Lower lobe of right lung (tissue), 2 donors: ENCODE measurements around the gene TLL1. TPM values are rescaled to one million over a fixed set of nuclear protein-coding genes. Genes with fewer than 3 reads are reported as not detected.

ENCODE experiments used
- ATAC-seq, 2 donors: fragments of 200-7000 bp; cut with Tn5 transposase; one replicate each; pipeline ENCODE4 v1.9.1; 2020 to 2022; ENCODE audit warnings: mild to moderate bottlenecking in 2 of 2, moderate library complexity in 2 of 2
- DNase-seq: peaks from one replicate; pipeline ENCODE4 v3.0.0-alpha.2; 2020
- H3K27ac ChIP-seq: fragments of 200-600 bp; one replicate; pipeline ENCODE4 v1.8.0; 2022
- H3K27me3 ChIP-seq: fragments of 200-600 bp; one replicate; pipeline ENCODE4 v1.8.0; 2022; ENCODE audit warnings: low read depth
- H3K36me3 ChIP-seq: fragments of 200-600 bp; one replicate; pipeline ENCODE4 v1.8.0; 2022; ENCODE audit warnings: mild to moderate bottlenecking
- H3K4me1 ChIP-seq: fragments of 200-600 bp; one replicate; pipeline ENCODE4 v1.8.0; 2022
- H3K4me3 ChIP-seq: fragments of 200-600 bp; one replicate; pipeline ENCODE4 v1.8.0; 2022; ENCODE audit warnings: mild to moderate bottlenecking
- H3K9me3 ChIP-seq: fragments of 200-600 bp; one replicate; pipeline ENCODE4 v1.8.0; 2022
- intact Hi-C: fragments of 100-400 bp; cut with DNase I; formaldehyde crosslinking; loops from one replicate; pipeline ENCODE4 v1.11.0; 2022
- total RNA-seq: library from RNA; stranded (reverse); fragmentation: NEBNext Ultra II Directional; extraction: Animal tissue kit (Norgen Biotek cat#: 25700); gene quantifications from one replicate; pipeline ENCODE4 v1.2.1, GENCODE V29; 2021
- TF ChIP-seq, protein P1 (sequence below): fragments of 200-600 bp; IDR thresholded peaks from one replicate; pipeline ENCODE4 v1.8.0; 2022; ENCODE audit warnings: antibody characterized with exemption, mild to moderate bottlenecking
- donor health status: DM: no; HTN: yes; CAD: no; lungs with severe emphysema.

The TLL1 gene
- total RNA-seq, 1 donor from 2014 or later: 4.7 TPM

DNA sequence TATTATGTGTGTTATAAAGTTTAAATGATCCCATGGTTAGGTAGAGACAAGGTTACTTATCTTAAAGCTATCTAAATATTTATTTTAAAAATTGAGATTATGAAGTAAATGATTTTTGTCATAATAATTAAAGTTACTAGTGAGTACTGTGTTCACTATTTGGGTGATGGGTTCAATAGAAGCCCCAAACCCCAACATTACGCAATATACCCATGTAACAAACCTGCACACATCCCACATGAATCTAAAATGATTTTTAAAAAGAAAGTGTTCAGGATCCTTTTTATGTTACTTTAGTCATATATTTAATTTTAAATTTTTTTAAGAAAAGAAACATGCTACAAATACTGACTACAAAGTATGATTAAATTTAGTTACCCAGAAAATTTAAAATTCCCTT lies 193.9 kb downstream of the TLL1 start:
- H3K4me1 ChIP-seq: no peaks in the 10 kb centered on the region
- H3K36me3 ChIP-seq: no peaks in the 10 kb centered on the region
- intact Hi-C loops: no loop called here
- H3K9me3 ChIP-seq: no peaks in the 10 kb centered on the region
- no peak for DNase-seq
- H3K27me3 ChIP-seq: no peaks in the 10 kb centered on the region
- ATAC-seq: no peak
- no peak overlapping the region for H3K4me3 ChIP-seq
- H3K27ac ChIP-seq: no peak overlapping the region
- TF ChIP-seq, protein P1, sequence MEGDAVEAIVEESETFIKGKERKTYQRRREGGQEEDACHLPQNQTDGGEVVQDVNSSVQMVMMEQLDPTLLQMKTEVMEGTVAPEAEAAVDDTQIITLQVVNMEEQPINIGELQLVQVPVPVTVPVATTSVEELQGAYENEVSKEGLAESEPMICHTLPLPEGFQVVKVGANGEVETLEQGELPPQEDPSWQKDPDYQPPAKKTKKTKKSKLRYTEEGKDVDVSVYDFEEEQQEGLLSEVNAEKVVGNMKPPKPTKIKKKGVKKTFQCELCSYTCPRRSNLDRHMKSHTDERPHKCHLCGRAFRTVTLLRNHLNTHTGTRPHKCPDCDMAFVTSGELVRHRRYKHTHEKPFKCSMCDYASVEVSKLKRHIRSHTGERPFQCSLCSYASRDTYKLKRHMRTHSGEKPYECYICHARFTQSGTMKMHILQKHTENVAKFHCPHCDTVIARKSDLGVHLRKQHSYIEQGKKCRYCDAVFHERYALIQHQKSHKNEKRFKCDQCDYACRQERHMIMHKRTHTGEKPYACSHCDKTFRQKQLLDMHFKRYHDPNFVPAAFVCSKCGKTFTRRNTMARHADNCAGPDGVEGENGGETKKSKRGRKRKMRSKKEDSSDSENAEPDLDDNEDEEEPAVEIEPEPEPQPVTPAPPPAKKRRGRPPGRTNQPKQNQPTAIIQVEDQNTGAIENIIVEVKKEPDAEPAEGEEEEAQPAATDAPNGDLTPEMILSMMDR: no peak

DNA sequence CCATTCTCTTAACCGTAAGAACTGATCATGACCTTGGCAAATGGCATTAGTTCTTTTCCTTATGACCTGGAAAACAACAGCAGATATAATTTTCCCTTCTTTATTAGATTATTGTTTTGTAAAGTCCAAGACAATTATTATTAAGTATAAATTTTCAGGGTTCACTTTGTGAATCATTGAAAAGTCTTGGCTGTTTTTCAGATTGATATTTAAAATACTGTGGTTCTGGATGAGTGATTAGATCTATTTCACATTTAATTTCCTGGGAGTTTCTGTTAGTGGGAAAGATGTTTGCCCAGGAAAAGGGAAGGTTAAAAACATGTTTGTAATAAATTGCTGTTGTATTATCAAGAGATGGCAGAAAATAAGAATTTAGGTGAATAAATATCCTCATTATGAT lies 194.9 kb downstream of the TLL1 start:
- TF ChIP-seq, protein P1: no peak
- Histone ChIP-seq H3K9me3 (no peaks in the 10 kb centered on the region), H3K4me3 (no peak overlapping the region), H3K27ac (no peak overlapping the region), H3K36me3 (no peaks in the 10 kb centered on the region), H3K4me1 (no peaks in the 10 kb centered on the region), H3K27me3 (no peaks in the 10 kb centered on the region)
- intact Hi-C loops: no loop called here
- DNase-seq (no peak), ATAC-seq (no peak)

DNA sequence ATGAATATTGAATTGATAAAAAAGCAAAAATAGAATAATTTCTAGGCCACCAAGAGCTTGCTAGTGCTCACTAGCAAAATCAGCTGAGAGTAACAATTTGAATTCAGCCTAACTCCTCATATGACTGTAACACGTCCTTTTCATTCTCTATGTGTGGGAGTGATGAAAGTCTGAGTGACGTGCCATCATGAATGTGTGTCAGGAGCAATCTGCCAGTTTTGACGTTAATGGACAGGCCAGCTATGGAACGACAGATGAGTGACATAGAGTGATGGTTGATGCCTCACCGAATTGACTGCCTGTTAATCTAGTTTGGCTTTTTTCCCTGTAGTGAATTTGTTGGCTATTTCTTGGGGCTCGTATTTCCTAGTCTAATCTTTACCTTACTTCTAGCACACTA lies 200.7 kb downstream of the TLL1 start:
- H3K27me3 ChIP-seq: no peaks in the 10 kb centered on the region
- H3K4me1 ChIP-seq: no peaks in the 10 kb centered on the region
- H3K4me3 ChIP-seq: no peak overlapping the region
- intact Hi-C loops: no loop called here
- TF ChIP-seq, protein P1: no peak
- H3K27ac ChIP-seq: no peak overlapping the region
- H3K36me3 ChIP-seq: no peaks in the 10 kb centered on the region
- no peaks in the 10 kb centered on the region for H3K9me3 ChIP-seq
- no peak for ATAC-seq
- no peak for DNase-seq

DNA sequence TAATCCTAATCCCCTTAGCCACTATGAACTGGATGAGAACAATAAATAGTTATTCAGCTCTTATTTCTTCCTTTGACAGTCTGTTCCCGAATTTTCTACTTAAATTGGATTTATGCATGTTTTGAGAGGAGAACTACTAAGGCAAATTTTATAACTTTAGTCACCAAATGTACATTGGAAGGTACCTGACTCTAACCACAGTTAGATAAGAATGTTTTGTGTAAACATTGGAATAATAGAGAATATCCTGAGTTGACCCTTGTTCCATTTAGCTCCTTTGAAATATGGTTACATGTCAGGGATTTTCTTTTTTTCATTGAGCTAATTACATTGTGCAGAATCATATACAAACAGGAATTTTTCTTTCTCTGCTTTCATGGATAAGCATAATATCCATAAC lies 202.6 kb downstream of the TLL1 start:
- Histone ChIP-seq H3K36me3 (no peaks in the 10 kb centered on the region), H3K27me3 (no peaks in the 10 kb centered on the region), H3K27ac (no peak overlapping the region), H3K4me1 (no peaks in the 10 kb centered on the region), H3K9me3 (no peaks in the 10 kb centered on the region), H3K4me3 (no peak overlapping the region)
- TF ChIP-seq, protein P1: no peak
- DNase-seq: no peak
- no peak for ATAC-seq
- intact Hi-C loops: no loop called here

DNA sequence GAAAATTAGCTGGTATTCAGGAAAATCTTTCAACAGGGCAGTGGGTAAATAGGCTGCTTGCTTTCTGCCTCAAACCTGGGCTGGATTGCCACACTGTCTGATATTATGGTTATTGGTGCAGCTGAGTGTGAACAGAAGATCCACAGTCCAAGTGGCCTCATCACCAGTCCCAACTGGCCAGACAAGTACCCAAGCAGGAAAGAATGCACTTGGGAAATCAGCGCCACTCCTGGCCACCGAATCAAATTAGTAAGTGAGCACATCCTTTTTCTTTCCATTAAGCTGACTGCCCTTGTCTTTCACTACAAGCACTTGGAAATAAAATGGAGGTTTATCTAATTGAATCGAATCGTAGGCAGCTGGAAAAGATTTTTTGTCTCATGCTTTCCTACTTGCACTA lies 204.7 kb downstream of the TLL1 start:
- DNase-seq: no peak
- Histone ChIP-seq H3K4me1 (no peaks in the 10 kb centered on the region), H3K36me3 (no peaks in the 10 kb centered on the region), H3K27me3 (no peaks in the 10 kb centered on the region), H3K4me3 (no peak overlapping the region), H3K27ac (no peak overlapping the region), H3K9me3 (no peaks in the 10 kb centered on the region)
- intact Hi-C loops: no loop called here
- TF ChIP-seq, protein P1: no peak
- ATAC-seq: no peak

DNA sequence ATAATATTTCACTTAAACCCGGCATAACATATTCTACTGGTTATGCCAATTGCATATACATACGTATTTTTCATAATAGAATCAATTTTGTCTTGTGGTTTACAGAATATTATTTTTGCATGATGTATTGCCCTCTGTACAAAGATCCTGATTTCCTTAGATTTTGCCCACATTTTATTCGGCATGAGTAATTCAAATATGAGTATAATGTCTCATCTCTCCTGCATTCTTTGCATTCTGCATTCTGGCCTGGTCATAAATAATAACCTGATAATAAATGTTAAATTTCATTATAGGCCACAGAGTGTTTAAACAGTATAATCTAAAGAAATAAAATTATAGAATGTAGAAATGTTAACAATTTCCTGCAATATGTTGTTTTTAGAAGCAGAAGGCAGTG lies 205.3 kb downstream of the TLL1 start:
- H3K27me3 ChIP-seq: no peaks in the 10 kb centered on the region
- intact Hi-C loops: no loop called here
- H3K27ac ChIP-seq: no peak overlapping the region

More for the DNA sequence above, 205.3 kb downstream of the TLL1 start:
- Histone ChIP-seq H3K4me3 (no peak overlapping the region), H3K36me3 (no peaks in the 10 kb centered on the region), H3K4me1 (no peaks in the 10 kb centered on the region), H3K9me3 (no peaks in the 10 kb centered on the region)
- ATAC-seq (no peak), DNase-seq (no peak)
- TF ChIP-seq, protein P1: no peak
